Measurements from ENCODE around the gene GGPS1.
A peak's percentile ranks its signal among the peaks of the same experiment; 100 is the strongest.

GGPS1 gene

DNA sequence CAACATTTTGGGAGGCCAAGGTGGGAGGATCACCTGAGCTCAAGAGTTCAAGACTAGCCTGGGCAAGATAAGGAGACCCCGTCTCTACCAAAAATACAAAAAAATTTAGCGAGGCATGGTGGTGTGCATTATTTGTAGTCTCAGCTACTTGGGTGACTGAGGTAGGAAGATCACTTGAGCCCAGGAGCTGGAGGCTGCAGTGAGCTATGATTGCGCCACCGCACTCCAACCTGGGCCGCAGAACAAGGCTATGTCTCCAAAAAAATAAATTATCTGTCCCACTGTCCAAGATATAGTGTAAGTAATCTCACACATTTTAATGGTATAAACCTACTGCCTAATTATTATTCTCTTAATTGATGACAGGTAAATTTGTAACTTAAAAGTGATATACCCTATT is 13.2 kb upstream of the GGPS1 start:
- peaks cover 29% of the 10 kb centered on the region for H3K36me3 Mint-ChIP-seq (ENCODE audit: low read depth)
- no peaks in the 10 kb centered on the region for H3K9me3 Mint-ChIP-seq
- no peaks in the 10 kb centered on the region for H3K27me3 Mint-ChIP-seq
- no peak overlapping the region for H3K27ac Mint-ChIP-seq
- intact Hi-C loops (cut with micrococcal nuclease) = no loop called here
- no peak overlapping the region for H3K4me3 Mint-ChIP-seq
- H3K4me1 Mint-ChIP-seq (ENCODE audit: low read depth) = peaks cover 27% of the 10 kb centered on the region

DNA sequence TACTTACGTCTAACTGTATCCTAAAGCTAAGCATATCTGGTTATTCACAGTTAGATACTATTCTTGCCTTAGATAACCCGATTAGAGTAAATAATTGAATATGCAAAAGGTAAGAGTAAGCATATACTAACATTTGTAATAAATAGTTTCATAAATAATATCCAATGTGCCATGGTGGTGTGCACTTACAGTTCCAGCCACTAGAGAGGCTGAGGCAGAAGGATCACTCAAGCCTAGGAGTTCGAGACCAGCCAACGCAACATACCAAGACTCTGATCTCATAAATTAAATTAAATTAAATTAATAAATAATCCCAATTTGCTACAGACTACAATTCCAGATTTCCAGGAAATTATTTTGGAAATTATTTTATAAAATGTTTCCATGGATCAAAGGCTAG is 12.6 kb upstream of the GGPS1 start:
- no peak overlapping the region for H3K27ac Mint-ChIP-seq
- no peaks in the 10 kb centered on the region for H3K9me3 Mint-ChIP-seq
- H3K4me1 Mint-ChIP-seq (ENCODE audit: low read depth) = peaks cover 33% of the 10 kb centered on the region
- H3K27me3 Mint-ChIP-seq = no peaks in the 10 kb centered on the region
- peaks cover 35% of the 10 kb centered on the region for H3K36me3 Mint-ChIP-seq (ENCODE audit: low read depth)
- intact Hi-C loops (cut with micrococcal nuclease) = no loop called here
- no peak overlapping the region for H3K4me3 Mint-ChIP-seq

DNA sequence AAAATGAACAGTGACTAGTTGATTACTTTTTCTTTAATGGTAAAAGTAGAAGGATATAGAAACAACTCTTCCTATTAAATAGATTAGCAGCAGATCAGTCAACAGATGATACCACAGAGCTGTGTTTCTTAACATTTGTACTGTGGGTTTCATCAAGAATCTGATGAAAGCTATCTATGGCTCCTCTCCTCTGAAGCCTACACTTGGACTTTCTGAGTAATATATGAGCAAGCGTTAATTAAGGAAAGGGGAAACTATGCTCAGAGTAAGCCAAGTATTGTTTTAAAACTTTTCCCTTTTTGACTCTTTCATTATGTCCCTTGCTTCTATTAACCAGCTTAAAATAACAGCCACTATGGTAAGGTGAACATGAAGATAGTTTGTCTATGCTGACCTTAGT is 11.2 kb upstream of the GGPS1 start:
- intact Hi-C loops (cut with micrococcal nuclease) = no loop called here
- Mint-ChIP-seq H3K27ac (peak overlapping the region; percentile 31), H3K4me1 (ENCODE audit: low read depth) (peaks cover 46% of the 10 kb centered on the region), H3K36me3 (ENCODE audit: low read depth) (peaks cover 41% of the 10 kb centered on the region), H3K9me3 (no peaks in the 10 kb centered on the region), H3K4me3 (no peak overlapping the region), H3K27me3 (no peaks in the 10 kb centered on the region)

GRCh38 chr1:235319255-235319654 is 9.1 kb upstream of the GGPS1 start:
- H3K4me1 Mint-ChIP-seq (ENCODE audit: low read depth) = peaks cover 46% of the 10 kb centered on the region
- no peaks in the 10 kb centered on the region for H3K9me3 Mint-ChIP-seq
- no peaks in the 10 kb centered on the region for H3K27me3 Mint-ChIP-seq
- peaks cover 50% of the 10 kb centered on the region for H3K36me3 Mint-ChIP-seq (ENCODE audit: low read depth)
- H3K27ac Mint-ChIP-seq = no peak overlapping the region
- intact Hi-C loops (cut with micrococcal nuclease) = no loop called here
- no peak overlapping the region for H3K4me3 Mint-ChIP-seq

- H3K9me3 Mint-ChIP-seq = no peaks in the 10 kb centered on the region
- H3K27ac Mint-ChIP-seq = peak overlapping the region; percentile 2
- peaks cover 50% of the 10 kb centered on the region for H3K4me1 Mint-ChIP-seq (ENCODE audit: low read depth)
- H3K4me3 Mint-ChIP-seq = no peak overlapping the region
- H3K27me3 Mint-ChIP-seq = no peaks in the 10 kb centered on the region
- intact Hi-C loops (cut with micrococcal nuclease) = loop anchor here (10.0 kb wide), 1 partner anchor 94 kb away; no protein-coding TSS in a partner anchor
- peaks cover 50% of the 10 kb centered on the region for H3K36me3 Mint-ChIP-seq (ENCODE audit: low read depth)
Measured at GRCh38 chr1:235320521-235321179, 7.7 kb upstream of the GGPS1 start.

DNA sequence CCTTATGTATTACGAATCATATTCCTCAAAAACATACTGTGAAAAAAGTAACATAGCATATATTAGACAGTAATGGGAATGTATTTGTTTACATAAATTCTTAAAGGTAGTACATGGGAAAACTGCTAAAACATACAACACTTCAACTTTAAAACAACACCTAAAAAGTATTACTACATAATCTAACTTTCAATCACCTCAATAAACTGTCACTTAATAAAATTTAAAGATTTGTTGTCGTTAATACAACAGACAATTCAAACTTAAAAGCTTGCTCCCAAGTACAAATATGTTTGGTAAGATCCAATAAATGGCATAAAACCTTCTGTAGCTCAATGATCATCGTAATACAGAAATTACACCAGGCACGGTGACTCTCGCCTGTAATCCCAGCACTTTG is 4.1 kb upstream of the GGPS1 start:
- intact Hi-C loops (cut with micrococcal nuclease) = loop anchor here (10.0 kb wide), 1 partner anchor 91 kb away; no protein-coding TSS in a partner anchor

DNA sequence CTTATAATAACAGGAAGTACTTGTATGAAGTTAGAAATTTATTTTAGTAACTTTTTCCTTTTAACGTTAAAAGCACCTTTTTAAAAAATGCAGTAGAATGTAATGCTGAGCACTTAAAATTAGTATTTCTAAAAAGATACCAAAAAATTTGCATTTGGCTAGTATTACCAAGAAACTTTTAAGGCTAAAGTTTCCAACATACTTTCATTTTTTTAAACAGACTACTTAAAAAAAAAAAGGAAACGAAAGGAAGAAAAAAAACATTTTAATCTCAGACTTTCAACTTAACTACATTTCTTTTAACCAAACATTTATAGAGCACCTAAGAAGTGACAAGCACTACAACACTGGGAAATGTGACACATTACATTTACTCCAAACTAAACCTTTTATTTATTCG is 3.2 kb upstream of the GGPS1 start:
- no peaks in the 10 kb centered on the region for H3K27me3 Mint-ChIP-seq
- intact Hi-C loops (cut with micrococcal nuclease) = loop anchor here (10.0 kb wide), 1 partner anchor 90 kb away; no protein-coding TSS in a partner anchor
- no peaks in the 10 kb centered on the region for H3K9me3 Mint-ChIP-seq
- H3K36me3 Mint-ChIP-seq (ENCODE audit: low read depth) = peaks cover 52% of the 10 kb centered on the region
- H3K4me1 Mint-ChIP-seq (ENCODE audit: low read depth) = peaks cover 41% of the 10 kb centered on the region
- peak overlapping the region; percentile 22 for H3K4me3 Mint-ChIP-seq
- H3K27ac Mint-ChIP-seq = no peak overlapping the region

More for the DNA sequence above, 4.1 kb upstream of the GGPS1 start:
- Mint-ChIP-seq H3K27ac (no peak overlapping the region), H3K4me1 (ENCODE audit: low read depth) (peaks cover 43% of the 10 kb centered on the region), H3K9me3 (no peaks in the 10 kb centered on the region), H3K36me3 (ENCODE audit: low read depth) (peaks cover 60% of the 10 kb centered on the region), H3K27me3 (no peaks in the 10 kb centered on the region), H3K4me3 (no peak overlapping the region)

GRCh38 chr1:235325854-235326253 is 2.5 kb upstream of the GGPS1 start:
- peaks cover 35% of the 10 kb centered on the region for H3K4me1 Mint-ChIP-seq (ENCODE audit: low read depth)
- H3K4me3 Mint-ChIP-seq = peak overlapping the region; percentile 61

GRCh38 chr1:235326719-235327558 is 1.4 kb upstream of the GGPS1 start:
- peaks cover 36% of the 10 kb centered on the region for H3K4me1 Mint-ChIP-seq (ENCODE audit: low read depth)
- H3K27ac Mint-ChIP-seq = no peak overlapping the region
- H3K36me3 Mint-ChIP-seq (ENCODE audit: low read depth) = peaks cover 34% of the 10 kb centered on the region
- H3K4me3 Mint-ChIP-seq = no peak overlapping the region
- no peaks in the 10 kb centered on the region for H3K9me3 Mint-ChIP-seq
- intact Hi-C loops (cut with micrococcal nuclease) = loop anchor here (10.0 kb wide), 1 partner anchor 88 kb away; no protein-coding TSS in a partner anchor
- no peaks in the 10 kb centered on the region for H3K27me3 Mint-ChIP-seq

More at GRCh38 chr1:235325854-235326253, 2.5 kb upstream of the GGPS1 start:
- Mint-ChIP-seq H3K9me3 (no peaks in the 10 kb centered on the region), H3K27me3 (no peaks in the 10 kb centered on the region), H3K36me3 (ENCODE audit: low read depth) (peaks cover 44% of the 10 kb centered on the region), H3K27ac (no peak overlapping the region)
- intact Hi-C loops (cut with micrococcal nuclease) = loop anchor here (10.0 kb wide), 1 partner anchor 89 kb away; no protein-coding TSS in a partner anchor

GRCh38 chr1:235327559-235328270 is 655 bp upstream of the GGPS1 start, which contains the start of gene ARID4B:
Gene ARID4B (minus strand): TSS chr1:235328179. CDS start chr1:235326919, 1,260 bp downstream.
- H3K27me3 Mint-ChIP-seq = no peaks in the 10 kb centered on the region
- H3K4me3 Mint-ChIP-seq = no peak within 1 kb of the TSS
- no peak within 1 kb of the TSS for H3K27ac Mint-ChIP-seq
- H3K9me3 Mint-ChIP-seq = no peaks in the 10 kb centered on the region
- intact Hi-C loops (cut with micrococcal nuclease) = loop anchor here (2.0 to 10.0 kb wide), 2 partner anchors 87 to 177 kb away; partner anchors contain the start of gene B3GALNT2
- peaks cover 33% of the 10 kb centered on the region for H3K4me1 Mint-ChIP-seq (ENCODE audit: low read depth)
- peaks cover 26% of the 10 kb centered on the region for H3K36me3 Mint-ChIP-seq (ENCODE audit: low read depth)

DNA sequence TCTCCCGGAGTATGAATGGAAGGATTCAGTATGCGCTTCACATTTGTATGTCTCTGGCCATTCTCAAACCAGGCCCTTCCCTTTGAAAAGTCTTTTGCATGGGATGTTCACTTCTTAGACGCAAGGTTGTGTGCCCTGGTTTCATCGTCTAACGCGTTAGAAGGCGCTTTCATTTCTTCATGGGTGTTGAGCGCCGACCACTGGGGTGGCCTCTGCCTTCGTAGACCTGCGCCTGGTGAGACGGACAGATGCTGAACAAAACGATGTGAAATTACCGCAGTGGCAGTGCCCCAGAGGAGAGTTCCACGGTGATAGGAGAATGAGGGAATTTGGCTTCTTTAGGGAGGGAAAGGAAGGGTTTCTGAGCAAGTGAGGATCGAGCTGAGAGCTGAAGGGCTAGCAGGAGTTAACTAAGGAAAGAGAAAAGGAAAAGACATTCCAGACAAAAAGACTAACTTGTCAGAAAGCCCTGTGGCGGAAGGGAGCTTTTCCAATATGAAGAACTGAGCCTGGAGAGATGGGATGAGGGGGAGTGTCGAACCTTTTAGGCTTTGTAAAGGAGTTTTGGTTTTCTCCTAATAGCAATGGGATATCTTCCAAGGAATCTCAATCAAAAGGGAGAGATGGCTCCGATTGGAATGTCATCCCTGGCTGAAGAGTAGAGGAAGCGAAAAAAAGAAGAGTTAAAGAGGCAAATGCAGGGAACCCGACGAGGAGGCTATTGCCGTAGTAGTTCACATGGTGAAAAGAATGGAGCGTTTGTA is 951 bp downstream of the GGPS1 start:
- Mint-ChIP-seq H3K27ac (no peak overlapping the region), H3K36me3 (ENCODE audit: low read depth) (peaks cover 21% of the 10 kb centered on the region), H3K27me3 (no peaks in the 10 kb centered on the region), H3K4me3 (no peak overlapping the region), H3K9me3 (no peaks in the 10 kb centered on the region), H3K4me1 (ENCODE audit: low read depth) (peaks cover 30% of the 10 kb centered on the region)
- intact Hi-C loops (cut with micrococcal nuclease) = loop anchor here (2.0 to 10.0 kb wide), 2 partner anchors 85 to 175 kb away; partner anchors contain the start of gene B3GALNT2

GRCh38 chr1:235330918-235331285 is 2.5 kb downstream of the GGPS1 start:
- peaks cover 27% of the 10 kb centered on the region for H3K4me1 Mint-ChIP-seq (ENCODE audit: low read depth)
- H3K36me3 Mint-ChIP-seq (ENCODE audit: low read depth) = peaks cover 31% of the 10 kb centered on the region
- no peak overlapping the region for H3K27ac Mint-ChIP-seq
- H3K27me3 Mint-ChIP-seq = no peaks in the 10 kb centered on the region
- no peak overlapping the region for H3K4me3 Mint-ChIP-seq
- intact Hi-C loops (cut with micrococcal nuclease) = loop anchor here (5.0 kb wide), 1 partner anchor 79 kb away; no protein-coding TSS in a partner anchor
- H3K9me3 Mint-ChIP-seq = no peaks in the 10 kb centered on the region

DNA sequence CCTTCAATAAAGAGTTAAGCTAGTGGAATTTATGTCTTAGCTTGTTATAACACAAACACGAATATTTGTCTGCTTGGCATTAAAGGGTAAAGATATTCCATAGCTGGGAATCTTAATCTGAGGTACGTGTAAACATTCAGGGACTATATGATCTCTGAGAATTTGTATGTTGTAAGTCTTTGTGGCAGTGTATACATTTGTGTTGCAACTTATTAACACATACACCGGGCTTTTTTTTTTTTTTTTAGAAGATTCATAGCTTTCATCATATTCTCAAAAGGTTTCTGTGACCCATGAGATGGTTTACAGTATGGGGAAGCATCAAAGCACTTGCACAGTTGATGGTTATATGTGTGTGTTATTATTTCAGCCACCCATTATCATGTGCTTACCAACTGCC is 3.0 kb downstream of the GGPS1 start:
- intact Hi-C loops (cut with micrococcal nuclease) = loop anchor here (5.0 kb wide), 1 partner anchor 79 kb away; no protein-coding TSS in a partner anchor
- Mint-ChIP-seq H3K4me1 (ENCODE audit: low read depth) (peaks cover 25% of the 10 kb centered on the region), H3K4me3 (no peak overlapping the region), H3K36me3 (ENCODE audit: low read depth) (peaks cover 31% of the 10 kb centered on the region), H3K27ac (no peak overlapping the region), H3K9me3 (no peaks in the 10 kb centered on the region), H3K27me3 (no peaks in the 10 kb centered on the region)

All from dendritic cell treated with granulocyte-macrophage colony-stimulating factor and Interleukin-4, amounts not matched to agents 40 ng/mL and 50 ng/mL, for 4 days (primary cell).